Breast epithelium (tissue), 4 donors: Measurements from ENCODE around the gene CHRNG. TPM values are rescaled to one million over a fixed set of nuclear protein-coding genes. Genes with fewer than 3 reads are reported as not detected.

Experiments used
- DNase-seq, 2 donors: peaks; one replicate each; pipeline ENCODE4 v3.0.0-alpha.2; 2019; ENCODE audit warnings: low spot score in 2 of 2
- H3K27ac ChIP-seq, 2 donors: fragments of 200-600 bp; sonication (generic) in 1 of 2; one replicate each; pipeline ENCODE4 v1.5.1; 2016 to 2019; ENCODE audit warnings: mild to moderate bottlenecking in 1 of 2
- H3K27me3 ChIP-seq, 2 donors: fragments of 200-600 bp; sonication (generic) in 1 of 2; one replicate each; pipeline versions ENCODE4 v1.5.1 to v1.6.0; 2017 to 2019; ENCODE audit warnings: control low read depth in 1 of 2, mild to moderate bottlenecking in 1 of 2
- H3K36me3 ChIP-seq: fragments of 200-600 bp; one replicate; pipeline ENCODE4 v1.5.1; 2019
- H3K4me1 ChIP-seq, 2 donors: fragments of 200-600 bp; sonication (generic); one replicate each; pipeline ENCODE4 v1.5.1; 2016 to 2019; ENCODE audit warnings: control low read depth in 1 of 2
- H3K4me3 ChIP-seq, 3 donors: fragments of 200-600 bp; sonication (generic); 1 replicate in 2 of 3; 2 replicates in 1 of 3; pipeline ENCODE4 v1.5.1; 2016 to 2019; ENCODE audit warnings: mild to moderate bottlenecking in 3 of 3, moderate library complexity in 2 of 3
- H3K9me3 ChIP-seq, 2 donors: fragments of 200-600 bp; sonication (generic) in 1 of 2; one replicate each; pipeline ENCODE4 v1.5.1; 2016 to 2019; ENCODE audit warnings: control low read depth in 1 of 2
- CTCF ChIP-seq, 3 donors: fragments of 450-650 bp; IDR thresholded peaks; one replicate each; pipeline ENCODE4 v1.5.1; 2016 to 2017; ENCODE audit warnings: antibody characterized with exemption in 3 of 3, mild to moderate bottlenecking in 3 of 3, moderate library complexity in 3 of 3
- POLR2A ChIP-seq: fragments of 450-650 bp; IDR thresholded peaks from one replicate; pipeline ENCODE4 v1.6.1; 2016; ENCODE audit warnings: antibody characterized with exemption, mild to moderate bottlenecking, moderate library complexity
- POLR2AphosphoS5 ChIP-seq, 3 donors: sonication (generic); formaldehyde crosslinking; IDR thresholded peaks; one replicate each; pipeline ENCODE4 v1.6.1; 2017; ENCODE audit warnings: antibody characterized with exemption in 3 of 3
- intact Hi-C: fragments of 100-400 bp; cut with DNase I; formaldehyde crosslinking; loops from one replicate; pipeline ENCODE4 v1.15.1; 2023; ENCODE audit warnings: low total_unique reads
- total RNA-seq, 3 donors: library from RNA; depleted of rRNA; stranded (reverse); fragments of >200 nt; gene quantifications; one replicate each; pipeline ENCODE4 v1.1.0, GENCODE V29; 2016

The CHRNG gene
- total RNA-seq, 3 donors from 2014 or later = not detected

- TF ChIP-seq POLR2AphosphoS5 (IDR thresholded peaks at IDR 0.05) (no peak), POLR2A (no peak), CTCF (IDR thresholded peaks at IDR 0.05) (no peak)
- no peaks in the 10 kb centered on the region for H3K36me3 ChIP-seq
- no peaks in the 10 kb centered on the region for H3K27me3 ChIP-seq
- no peak for DNase-seq
- intact Hi-C loops = no loop called here
- H3K4me1 ChIP-seq = no peaks in the 10 kb centered on the region
- H3K4me3 ChIP-seq = no peak overlapping the region
- no peak overlapping the region for H3K27ac ChIP-seq
- H3K9me3 ChIP-seq = no peaks in the 10 kb centered on the region
These were observed 42.1 kb upstream of the CHRNG start for GRCh38 chr2:232497348-232497747.

DNA sequence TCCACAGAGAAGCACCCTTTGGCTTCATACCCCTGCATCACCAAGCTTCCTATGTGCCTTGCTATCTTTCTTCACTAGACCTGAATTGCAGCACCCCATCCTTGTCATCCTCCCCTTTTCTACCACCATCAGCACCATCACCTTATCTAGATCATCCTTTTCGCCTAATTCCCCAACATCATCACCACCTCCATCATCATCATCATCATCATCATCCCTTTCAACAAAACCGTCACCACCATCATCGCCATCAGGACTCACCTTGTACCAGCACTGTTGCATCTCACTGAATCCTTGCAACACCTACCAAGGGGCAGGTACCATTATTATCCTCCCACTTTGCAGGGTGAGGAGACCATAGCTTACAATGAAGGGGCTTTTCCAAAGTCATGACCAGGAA lies 41.0 kb upstream of the CHRNG start:
- Histone ChIP-seq H3K27ac (no peak overlapping the region), H3K36me3 (no peaks in the 10 kb centered on the region), H3K4me1 (peaks cover 0 to 3% of the 10 kb centered on the region in 2 donors), H3K27me3 (peaks cover 0 to 4% of the 10 kb centered on the region in 2 donors), H3K9me3 (no peaks in the 10 kb centered on the region), H3K4me3 (no peak overlapping the region)
- no peak for TF ChIP-seq POLR2A
- TF ChIP-seq POLR2AphosphoS5 (IDR thresholded peaks at IDR 0.05) = no peak
- no peak for TF ChIP-seq CTCF (IDR thresholded peaks at IDR 0.05)
- intact Hi-C loops = no loop called here
- DNase-seq = no peak

- Histone ChIP-seq H3K4me3 (no peak overlapping the region), H3K4me1 (peaks cover 0 to 6% of the 10 kb centered on the region in 2 donors), H3K9me3 (no peaks in the 10 kb centered on the region), H3K27ac (no peak overlapping the region), H3K36me3 (no peaks in the 10 kb centered on the region), H3K27me3 (peaks cover 0 to 11% of the 10 kb centered on the region in 2 donors)
- no peak for DNase-seq
- intact Hi-C loops = no loop called here
- TF ChIP-seq POLR2AphosphoS5 (IDR thresholded peaks at IDR 0.05) = no peak
- no peak for TF ChIP-seq CTCF (IDR thresholded peaks at IDR 0.05)
- no peak for TF ChIP-seq POLR2A
These were observed 38.1 kb upstream of the CHRNG start for GRCh38 chr2:232501331-232501771.

DNA sequence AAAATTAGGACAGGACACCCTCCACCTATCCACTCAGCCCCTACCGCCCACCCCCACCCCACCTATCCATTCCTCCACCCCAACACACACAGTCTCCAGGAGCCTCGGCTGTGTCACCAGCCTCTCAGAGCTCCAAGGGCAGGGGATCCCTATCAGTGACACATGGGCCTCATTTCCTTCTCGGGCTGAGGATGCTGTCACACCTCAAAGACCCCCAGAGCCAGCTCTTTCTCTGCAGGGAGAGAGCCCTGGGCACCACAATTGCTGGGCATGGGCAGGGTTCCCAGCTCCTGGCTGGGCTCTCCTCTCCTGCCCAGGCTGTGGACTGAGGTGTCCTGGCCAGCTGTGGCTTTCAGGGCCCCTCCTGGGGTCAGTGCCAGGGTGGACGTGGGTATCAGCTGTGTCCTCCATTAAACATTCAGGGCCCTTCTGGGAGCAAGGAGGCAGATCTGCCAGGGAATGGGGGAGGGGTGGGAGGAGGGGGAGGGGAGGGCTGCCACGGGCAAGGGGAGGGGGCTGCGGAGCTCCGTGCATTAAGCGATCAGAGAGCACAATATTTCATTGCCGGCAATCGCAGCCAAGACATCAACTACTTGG lies 37.6 kb upstream of the CHRNG start:
- H3K27me3 ChIP-seq = peaks cover 0 to 11% of the 10 kb centered on the region in 2 donors
- no peaks in the 10 kb centered on the region for H3K9me3 ChIP-seq
- TF ChIP-seq POLR2A (no peak), CTCF (IDR thresholded peaks at IDR 0.05) (no peak), POLR2AphosphoS5 (IDR thresholded peaks at IDR 0.05) (no peak)
- H3K4me1 ChIP-seq = peaks cover 0 to 6% of the 10 kb centered on the region in 2 donors
- H3K36me3 ChIP-seq = no peaks in the 10 kb centered on the region
- no peak overlapping the region for H3K4me3 ChIP-seq
- H3K27ac ChIP-seq = no peak overlapping the region
- intact Hi-C loops = no loop called here
- no peak for DNase-seq

- no peak for TF ChIP-seq POLR2A
- no peak for TF ChIP-seq CTCF (IDR thresholded peaks at IDR 0.05)
- no peak for TF ChIP-seq POLR2AphosphoS5 (IDR thresholded peaks at IDR 0.05)
- no peak for DNase-seq
- H3K27ac ChIP-seq = no peak overlapping the region
- no peaks in the 10 kb centered on the region for H3K9me3 ChIP-seq
- H3K4me3 ChIP-seq = peak overlapping the region; percentile 28 to 68 (median 56)
- H3K4me1 ChIP-seq = peaks cover 0 to 6% of the 10 kb centered on the region in 2 donors
- intact Hi-C loops = no loop called here
- H3K27me3 ChIP-seq = peaks cover 0 to 11% of the 10 kb centered on the region in 2 donors
- H3K36me3 ChIP-seq = no peaks in the 10 kb centered on the region
These were observed 37.0 kb upstream of the CHRNG start for GRCh38 chr2:232502511-232502910.
